Measurements from ENCODE around the gene CMC4. TPM values are rescaled to one million over a fixed set of nuclear protein-coding genes. Genes with fewer than 3 reads are reported as not detected.

CMC4 gene
- total RNA-seq, 1 donor from 2014 or later: 23.3 TPM

GRCh38 chrX:155056877-155057792, 13.8 kb downstream of the CMC4 start:
- intact Hi-C loops (cut with DNase I): loop anchor here (10.0 kb wide), 1 partner anchor 72 kb away; no protein-coding TSS in a partner anchor
- DNase-seq: peak; percentile 71
- peak; percentile 92 for ATAC-seq (ENCODE audit: poor library complexity)

- intact Hi-C loops (cut with DNase I): loop anchor here (10.0 kb wide), 1 partner anchor 72 kb away; no protein-coding TSS in a partner anchor
- ATAC-seq (ENCODE audit: poor library complexity) (no peak), DNase-seq (no peak)
Measured at GRCh38 chrX:155056471-155056870, 14.5 kb downstream of the CMC4 start.

GRCh38 chrX:155055494-155055893, 15.4 kb downstream of the CMC4 start:
- no peak for DNase-seq
- ATAC-seq (ENCODE audit: poor library complexity): no peak
- intact Hi-C loops (cut with DNase I): loop anchor here (10.0 kb wide), 1 partner anchor 71 kb away; no protein-coding TSS in a partner anchor

- intact Hi-C loops (cut with DNase I): loop anchor here (10.0 kb wide), 1 partner anchor 69 kb away; no protein-coding TSS in a partner anchor
- DNase-seq (no peak), ATAC-seq (ENCODE audit: poor library complexity) (no peak)
Measured at GRCh38 chrX:155054255-155054654, 16.7 kb downstream of the CMC4 start.

- intact Hi-C loops (cut with DNase I): loop anchor here (10.0 kb wide), 1 partner anchor 69 kb away; no protein-coding TSS in a partner anchor
Measured at GRCh38 chrX:155053656-155054055, 17.3 kb downstream of the CMC4 start.

GRCh38 chrX:155052738-155053498, 18.0 kb downstream of the CMC4 start:
- intact Hi-C loops (cut with DNase I): loop anchor here (10.0 kb wide), 1 partner anchor 68 kb away; no protein-coding TSS in a partner anchor
- no peak for ATAC-seq (ENCODE audit: poor library complexity)
- DNase-seq: no peak

More at GRCh38 chrX:155053656-155054055, 17.3 kb downstream of the CMC4 start:
- DNase-seq (no peak), ATAC-seq (ENCODE audit: poor library complexity) (no peak)

GRCh38 chrX:155048977-155049619, 21.8 kb downstream of the CMC4 start:
- intact Hi-C loops (cut with DNase I): no loop called here
- DNase-seq (no peak), ATAC-seq (ENCODE audit: poor library complexity) (peak; percentile 69)

GRCh38 chrX:155046811-155047528, 24.0 kb downstream of the CMC4 start:
- DNase-seq (no peak), ATAC-seq (ENCODE audit: poor library complexity) (no peak)
- intact Hi-C loops (cut with DNase I): no loop called here

- DNase-seq (no peak), ATAC-seq (ENCODE audit: poor library complexity) (no peak)
- intact Hi-C loops (cut with DNase I): no loop called here
Measured at GRCh38 chrX:155046129-155046810, 24.7 kb downstream of the CMC4 start.

- DNase-seq (no peak), ATAC-seq (ENCODE audit: poor library complexity) (no peak)
- intact Hi-C loops (cut with DNase I): no loop called here
Measured at GRCh38 chrX:155035688-155036087, 35.2 kb downstream of the CMC4 start.

- ATAC-seq (ENCODE audit: poor library complexity) (no peak), DNase-seq (no peak)
- intact Hi-C loops (cut with DNase I): no loop called here
Measured at GRCh38 chrX:155031657-155032056, 39.3 kb downstream of the CMC4 start.

- no peak for ATAC-seq (ENCODE audit: poor library complexity)
- intact Hi-C loops (cut with DNase I): no loop called here
Measured at GRCh38 chrX:155028877-155029291, 42.1 kb downstream of the CMC4 start.

GRCh38 chrX:155028129-155028528, 42.8 kb downstream of the CMC4 start:
- no peak for ATAC-seq (ENCODE audit: poor library complexity)
- intact Hi-C loops (cut with DNase I): no loop called here
- no peak for DNase-seq

More at GRCh38 chrX:155028877-155029291, 42.1 kb downstream of the CMC4 start:
- no peak for DNase-seq

GRCh38 chrX:155027509-155028066, 43.3 kb downstream of the CMC4 start:
- peak; percentile 59 for ATAC-seq (ENCODE audit: poor library complexity)
- intact Hi-C loops (cut with DNase I): no loop called here

GRCh38 chrX:155026727-155027508, 44.0 kb downstream of the CMC4 start, which contains the start of gene FUNDC2:
Gene FUNDC2, plus strand, starts transcription at chrX:155026844. Its CDS starts 95 bp downstream, at chrX:155026939.
- ATAC-seq (ENCODE audit: poor library complexity) (peak; percentile 94), DNase-seq (peak; percentile 96)
- intact Hi-C loops (cut with DNase I): no loop called here

More at GRCh38 chrX:155027509-155028066, 43.3 kb downstream of the CMC4 start:
- DNase-seq: no peak

- intact Hi-C loops (cut with DNase I): no loop called here
- no peak for ATAC-seq (ENCODE audit: poor library complexity)
- no peak for DNase-seq
Measured at GRCh38 chrX:155026420-155026726, 44.6 kb downstream of the CMC4 start.
